Transverse colon (tissue), 3 donors: Measurements from ENCODE around the gene TUBB1.

Source experiments
- CTCF ChIP-seq, 5 experiments: fragments of 200-600 bp in 3 of 5; fragments of 450-650 bp in 2 of 5; sonication (generic) in 3 of 5; IDR thresholded peaks; 1 replicate in 2 of 5; 2 replicates in 3 of 5; pipeline ENCODE4 v1.5.1; 2016 to 2017; ENCODE audit warnings: antibody characterized with exemption in 5 of 5, inconsistent platforms in 3 of 5, mild to moderate bottlenecking in 2 of 5, moderate library complexity in 1 of 5
- EP300 ChIP-seq: sonication (generic); formaldehyde crosslinking; IDR thresholded peaks from one replicate; pipeline ENCODE4 v1.6.1; 2017; ENCODE audit warnings: antibody characterized with exemption, low read depth
- POLR2A ChIP-seq: fragments of 450-650 bp; IDR thresholded peaks from one replicate; pipeline ENCODE4 v1.6.1; 2016; ENCODE audit warnings: antibody characterized with exemption, mild to moderate bottlenecking, moderate library complexity

- TF ChIP-seq CTCF (IDR thresholded peaks at IDR 0.05) (no peak), POLR2A (no peak), EP300 (no peak)
Observed at GRCh38 chr20:58986968-58987517, 32.2 kb upstream of the TUBB1 start.
